MV-4-11 (cell line): ENCODE data around the gene RADIL.
A peak's percentile ranks its signal among the peaks of the same experiment; 100 is the strongest.
"Not testable (repeated sequence)": the region's sequence is repeated elsewhere in the genome, so short reads cannot be mapped to it uniquely, and the experiment has no call there.

Experiments used
- DNase-seq: peaks from one replicate; lab custom pipeline; 2025; lab: John Stamatoyannopoulos, UW

Gene RADIL

DNA sequence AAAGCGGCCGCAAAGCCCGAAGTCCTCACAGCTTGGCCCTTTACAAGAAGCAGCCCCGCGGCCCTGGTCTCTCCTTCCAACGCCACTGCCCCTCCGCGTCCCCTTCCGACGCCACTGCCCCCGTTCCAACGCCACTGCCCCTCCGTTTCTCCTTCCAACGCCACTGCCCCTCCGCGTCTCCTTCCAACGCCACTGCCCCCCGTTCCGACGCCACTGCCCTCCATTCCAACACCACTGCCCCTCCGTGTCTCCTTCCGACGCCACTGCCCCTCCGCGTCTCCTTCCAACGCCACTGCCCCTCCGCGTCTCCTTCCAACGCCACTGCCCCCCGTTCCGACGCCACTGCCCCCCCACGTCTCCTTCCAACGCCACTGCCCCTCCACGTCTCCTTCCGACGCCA is 75.0 kb downstream of the RADIL start:
- no peak for DNase-seq

DNA sequence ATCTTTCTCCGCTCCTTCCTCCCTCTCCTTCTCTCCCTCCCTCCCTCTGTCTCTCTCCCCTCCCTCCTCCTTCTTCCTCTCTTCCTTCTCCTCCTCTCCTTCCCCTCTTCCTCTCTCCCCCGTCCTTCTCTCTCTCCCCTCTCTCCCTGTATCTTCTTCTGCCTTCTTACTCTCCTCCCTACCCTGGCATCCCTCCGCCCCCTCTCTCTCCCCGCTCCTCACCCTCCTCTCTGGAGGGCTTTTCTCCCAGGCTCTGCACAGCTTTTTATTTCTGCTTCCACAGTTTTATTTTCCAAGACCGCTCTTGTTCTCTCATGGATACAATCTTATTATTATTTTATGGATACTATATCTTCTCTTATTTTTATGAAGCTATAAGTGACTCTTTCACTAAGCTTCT is 75.5 kb downstream of the RADIL start:
- DNase-seq = no peak

DNA sequence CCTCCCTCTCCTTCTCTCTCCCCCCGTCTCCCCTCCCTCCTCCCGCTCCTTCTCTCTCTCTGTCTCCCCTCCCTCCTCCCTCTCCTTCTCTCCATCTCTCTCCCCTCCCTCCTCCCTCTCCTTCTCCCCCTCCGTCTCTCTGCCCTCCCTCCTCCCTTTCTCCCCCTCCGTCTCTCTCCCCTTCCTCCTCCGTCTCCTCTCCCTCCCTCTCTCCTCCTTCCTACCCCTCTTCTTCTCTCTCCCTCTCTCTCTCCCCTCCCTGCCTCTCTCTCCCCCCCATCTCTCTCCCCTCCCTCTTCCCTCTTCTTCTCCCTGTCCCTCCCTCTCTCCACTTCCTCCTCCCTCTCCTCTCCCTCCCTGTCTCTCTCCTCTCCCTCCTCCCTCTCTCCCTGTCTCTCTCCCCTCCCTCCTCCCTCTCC is 75.9 kb downstream of the RADIL start:
- DNase-seq = no peak

DNA sequence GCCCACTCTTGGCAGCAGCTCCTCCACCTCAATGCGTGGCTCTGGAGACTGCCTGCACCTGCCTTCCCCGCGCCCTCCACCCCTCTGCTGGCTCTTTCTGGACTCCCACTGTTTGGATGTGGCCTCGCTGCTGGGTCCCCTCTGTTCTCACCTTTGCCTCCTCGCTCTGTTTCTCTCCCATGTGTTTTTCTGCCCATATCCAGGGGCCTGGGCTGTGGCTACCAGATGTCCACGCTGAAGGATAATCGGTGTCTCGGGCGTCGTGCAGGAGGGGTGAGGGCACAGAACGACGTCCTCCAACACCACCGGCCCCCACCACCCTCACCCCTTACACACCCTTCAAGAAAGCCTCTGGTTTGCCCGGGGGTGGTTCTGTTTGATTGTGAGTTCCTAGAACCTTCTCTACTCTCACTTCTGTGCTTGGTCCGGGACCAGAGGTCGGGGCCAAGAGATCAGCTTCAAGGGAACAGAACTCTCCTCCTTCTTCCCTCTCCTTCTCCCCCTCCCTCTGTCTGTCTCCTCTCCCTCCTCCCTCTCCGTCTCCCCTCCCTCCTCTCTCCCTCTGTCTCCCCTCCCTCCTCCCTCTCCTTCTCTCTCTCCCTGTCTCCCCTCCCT is 76.4 kb downstream of the RADIL start:
- no peak for DNase-seq

DNA sequence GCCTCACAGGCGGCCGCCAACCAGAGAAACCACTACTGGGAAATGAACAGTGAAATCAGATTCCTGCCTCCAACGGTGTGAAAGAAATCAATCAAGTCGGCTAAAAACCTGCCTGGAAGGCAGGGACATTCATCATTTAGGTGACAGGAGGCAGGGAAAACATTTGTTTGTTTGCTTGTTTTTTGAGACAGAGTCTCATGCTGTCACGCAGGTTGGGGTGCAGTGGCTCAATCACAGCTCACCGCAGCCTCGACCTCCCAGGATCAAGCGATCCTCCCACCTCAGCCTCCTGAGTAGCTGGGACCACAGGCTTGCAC is 77.6 kb downstream of the RADIL start:
- no peak for DNase-seq

- DNase-seq = no peak
Observed at GRCh38 chr7:4805110-4805983, 78.2 kb downstream of the RADIL start.

GRCh38 chr7:4803397-4804241 is 79.9 kb downstream of the RADIL start:
- DNase-seq = no peak

DNA sequence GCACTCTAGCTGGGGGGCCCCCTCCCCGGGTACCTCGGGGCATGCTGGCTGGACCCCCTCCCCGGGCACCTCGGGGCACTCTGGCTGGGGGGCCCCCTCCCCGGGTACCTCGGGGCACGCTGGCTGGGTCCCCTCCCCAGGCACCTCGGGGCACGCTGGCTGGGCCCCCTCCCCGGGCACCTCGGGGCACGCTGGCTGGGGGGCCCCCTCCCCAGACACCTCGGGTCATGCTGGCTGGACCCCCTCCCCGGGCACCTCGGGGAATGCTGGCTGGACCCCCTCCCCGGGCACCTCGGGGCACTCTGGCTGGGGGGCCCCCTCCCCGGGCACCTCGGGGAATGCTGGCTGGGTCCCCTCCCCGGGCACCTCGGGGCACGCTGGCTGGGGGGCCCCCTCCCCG is 80.9 kb downstream of the RADIL start:
- not testable (repeated sequence) for DNase-seq

- no peak for DNase-seq
Observed at GRCh38 chr7:4801839-4802231, 81.7 kb downstream of the RADIL start.

DNA sequence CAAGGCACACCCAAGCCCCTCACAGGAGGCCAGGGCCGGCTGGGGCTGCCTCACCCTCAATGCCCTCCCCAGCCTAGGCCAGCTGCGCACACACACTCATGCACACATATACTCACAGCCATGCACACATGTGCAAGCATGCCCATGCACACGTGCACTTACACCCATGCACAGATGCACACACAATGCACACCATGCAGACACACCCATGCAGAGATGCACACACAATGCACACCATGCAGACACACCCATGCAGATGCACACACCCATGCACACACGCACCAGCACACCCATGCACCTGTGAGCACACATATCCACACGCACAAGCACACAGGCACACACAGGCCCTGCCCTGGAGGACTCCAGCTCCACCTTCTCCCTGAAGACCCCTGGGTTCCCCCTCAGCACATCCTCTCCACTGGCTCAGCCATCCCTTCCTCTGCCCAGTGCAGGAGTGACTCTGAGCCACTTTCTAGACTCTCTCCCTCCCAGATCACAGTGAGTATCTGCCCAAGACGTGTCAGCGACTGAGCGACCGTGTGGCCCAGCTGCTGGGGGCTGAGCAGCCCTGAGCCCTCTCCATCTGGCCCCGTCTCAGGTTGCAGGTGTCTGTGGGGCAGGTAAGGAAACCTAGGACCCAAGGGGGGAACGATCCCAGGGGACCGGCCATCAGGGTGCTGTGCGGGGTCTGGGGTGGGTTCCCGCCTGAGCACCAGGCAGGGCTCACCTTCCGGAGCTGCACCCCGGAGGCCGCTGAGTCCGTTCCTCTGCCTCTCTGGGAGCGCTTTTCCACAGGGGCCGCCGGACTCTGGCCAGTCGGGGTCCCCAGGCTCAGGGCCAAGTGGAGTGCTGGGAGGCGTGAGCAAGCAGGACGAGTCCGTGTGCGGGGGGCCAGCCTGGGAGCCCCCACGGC is 82.3 kb downstream of the RADIL start:
- DNase-seq = no peak

GRCh38 chr7:4800487-4800886 is 83.0 kb downstream of the RADIL start:
- no peak for DNase-seq

DNA sequence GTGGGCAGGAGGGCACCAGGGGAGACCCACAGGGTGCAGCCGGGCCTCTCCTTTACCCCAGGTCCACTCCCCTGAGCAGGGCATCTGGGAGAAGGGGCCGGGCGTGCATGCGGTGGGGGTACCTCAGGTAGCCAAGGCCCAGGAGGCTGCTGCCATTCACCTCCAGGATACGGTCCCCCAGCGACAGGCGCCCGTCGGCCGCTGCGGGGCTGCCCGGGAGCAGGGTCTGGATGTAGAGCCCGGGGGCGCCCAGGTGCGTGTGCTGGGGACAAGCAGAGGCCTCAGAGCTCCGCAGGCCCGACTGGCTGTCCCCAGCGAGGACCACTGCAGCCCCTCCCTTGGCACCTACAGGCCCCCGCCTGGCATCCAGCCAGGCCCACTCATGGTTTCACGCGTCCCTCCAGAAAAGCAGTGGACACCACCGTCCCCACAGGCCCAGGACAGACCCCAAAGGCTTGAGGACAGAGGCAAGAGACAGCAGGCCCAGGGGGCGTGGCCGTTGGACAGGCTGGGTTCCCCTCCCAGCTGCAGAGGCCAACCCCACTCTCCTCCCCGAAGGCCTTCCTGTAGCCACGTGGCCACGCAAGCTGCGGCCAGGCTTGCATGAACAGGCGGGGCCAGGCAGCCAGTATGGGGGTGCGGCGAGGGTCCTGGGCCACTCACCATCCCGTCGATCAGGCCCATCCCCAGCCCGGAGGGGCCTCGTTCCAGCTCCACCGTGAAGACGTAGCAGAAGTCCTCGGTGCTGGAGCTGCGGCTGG is 83.8 kb downstream of the RADIL start:
- no peak for DNase-seq

DNA sequence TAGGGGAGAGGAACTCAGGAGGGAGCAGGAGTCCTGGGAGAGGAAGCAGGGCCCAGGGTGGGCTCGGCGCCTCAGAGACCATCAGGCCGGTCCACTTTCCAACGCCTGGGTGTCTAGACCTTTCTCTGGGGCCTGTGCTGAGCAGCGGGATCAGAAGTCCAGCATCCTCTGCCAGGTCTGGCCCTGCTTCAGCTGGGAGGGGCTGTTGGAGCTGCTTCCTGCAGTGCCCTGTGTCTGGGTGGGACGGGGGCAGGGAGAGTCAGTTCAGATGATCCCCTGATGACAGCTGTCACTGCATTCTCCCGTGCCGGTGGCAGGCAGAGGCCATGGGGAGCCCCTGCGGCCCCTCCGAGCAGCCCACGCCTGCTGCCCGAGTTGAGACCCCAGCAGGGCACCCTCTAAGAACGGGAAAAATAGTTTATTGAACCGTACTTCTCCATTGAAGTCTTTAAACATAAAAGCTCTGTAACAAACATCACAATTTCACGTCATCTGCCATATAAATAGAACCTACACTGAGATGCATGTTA is 84.7 kb downstream of the RADIL start:
- DNase-seq = no peak

GRCh38 chr7:4797858-4798705 is 85.4 kb downstream of the RADIL start:
- peak; percentile 35 for DNase-seq

DNA sequence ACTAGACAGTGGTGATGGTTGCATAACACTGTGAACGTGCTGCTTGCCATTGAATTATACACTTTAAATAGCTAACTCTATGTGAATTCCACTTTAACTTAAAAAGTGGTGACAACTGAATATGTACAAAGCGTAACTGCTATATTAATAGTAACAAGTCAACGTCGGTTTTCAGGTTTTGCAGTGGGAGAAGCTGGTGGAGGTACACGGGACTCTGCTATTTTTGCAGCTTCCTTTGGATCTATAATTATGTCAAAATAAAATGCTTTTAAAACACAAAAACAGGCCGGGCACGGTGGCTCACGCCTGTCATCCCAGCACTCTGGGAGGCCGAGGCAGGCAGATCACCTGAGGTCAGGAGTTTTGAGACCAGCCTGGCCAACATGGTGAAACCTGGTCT is 87.1 kb downstream of the RADIL start:
- DNase-seq = no peak

DNA sequence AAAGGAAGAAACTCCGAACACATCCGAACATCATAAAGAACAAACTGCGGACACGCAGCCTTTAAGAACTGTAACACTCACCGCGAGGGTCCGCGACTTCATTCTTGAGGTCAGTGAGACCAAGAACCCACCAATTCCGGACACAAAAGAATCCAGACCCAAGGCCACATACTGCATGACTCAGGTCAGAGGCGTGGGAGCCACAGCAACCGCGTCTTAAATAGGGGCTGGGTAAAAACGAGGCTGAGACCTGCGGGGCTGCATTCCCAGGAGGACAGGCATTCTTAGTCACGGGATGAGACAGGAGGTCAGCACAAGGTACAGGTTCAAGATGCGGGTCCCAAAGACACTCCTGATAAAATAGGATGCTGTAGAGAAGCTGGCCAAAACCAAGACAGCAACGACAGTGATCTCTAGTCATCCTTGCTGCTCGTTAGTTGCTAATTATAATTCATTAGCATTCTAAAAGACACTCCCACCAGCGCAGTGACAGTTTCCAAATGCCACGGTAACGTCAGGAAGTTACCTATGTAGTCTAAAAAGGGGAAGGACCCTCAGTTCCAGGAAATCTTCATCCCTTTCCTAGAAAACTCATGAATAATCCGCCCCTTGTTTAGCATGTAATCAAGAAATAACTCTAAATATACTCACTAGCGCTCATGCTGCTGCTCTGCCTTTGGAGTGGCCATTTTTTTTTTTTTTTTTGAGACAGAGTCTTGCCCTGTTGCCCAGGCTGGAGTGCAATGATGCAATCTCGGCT is 88.7 kb downstream of the RADIL start:
- peak; percentile 62 for DNase-seq

DNA sequence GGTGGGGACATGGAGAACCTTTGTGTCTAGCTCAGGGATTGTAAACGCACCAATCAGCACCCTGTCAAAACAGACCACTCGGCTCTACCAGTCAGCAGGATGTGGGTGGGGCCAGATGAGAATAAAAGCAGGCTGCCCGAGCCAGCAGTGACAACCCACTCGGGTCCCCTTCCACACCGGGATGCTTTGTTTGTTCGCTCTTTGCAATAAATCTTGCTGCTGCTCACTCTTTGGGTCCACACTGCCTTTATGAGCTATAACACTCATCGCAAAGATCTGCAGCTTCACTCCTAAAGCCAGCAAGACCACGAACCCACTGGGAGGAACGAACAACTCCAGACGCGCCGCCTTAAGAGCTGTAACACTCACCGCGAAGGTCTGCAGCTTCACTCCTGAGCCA is 89.3 kb downstream of the RADIL start:
- DNase-seq = peak; percentile 40

- not testable (repeated sequence) for DNase-seq
Observed at GRCh38 chr7:4793385-4793993, 90.0 kb downstream of the RADIL start.
